Measurements from ENCODE around the gene RBBP8NL. TPM values are rescaled to one million over a fixed set of nuclear protein-coding genes. Genes with fewer than 3 reads are reported as not detected.
A peak's percentile ranks its signal among the peaks of the same experiment; 100 is the strongest.

The RBBP8NL gene
- total and polyA plus RNA-seq, 11 donors, result not detected

- peak overlapping the region in 2 of 12 donors; percentile 96 to 98 for H3K27ac ChIP-seq
- 74 to 77% (median 75%) methylated on average over 18 to 20 of the region's 20 CpGs for WGBS, 4 donors
- intact Hi-C loops (cut with DNase I), result loop anchor here in 8 of 10 donors (5.0 to 10.0 kb wide), 8 partner anchors 41 to 373 kb away; partner anchors contain the start of genes MTG2 (in 2 of the 8), PSMA7 (in 2 of the 8) and SS18L1 (in 2 of the 8)
Measured at GRCh38 chr20:62387933-62388635, 39.3 kb downstream of the RBBP8NL start.

GRCh38 chr20:62387219-62387913, 40.0 kb downstream of the RBBP8NL start:
- Histone ChIP-seq H3K4me3 (peak overlapping the region; percentile 57 to 100 (median 93)), H3K27me3 (no peaks in the 10 kb centered on the region), H3K36me3 (peaks cover 0 to 40% (median 33%) of the 10 kb centered on the region in 9 donors), H3K4me1 (peaks cover 8 to 32% (median 25%) of the 10 kb centered on the region in 12 donors), H3K27ac (peak overlapping the region; percentile 88 to 98 (median 93)), H3K9me3 (no peaks in the 10 kb centered on the region)
- WGBS, 4 donors, result 3 to 4% (median 4%) methylated on average over 44 to 47 of the region's 47 CpGs
- ATAC-seq (peak in 1 of 4 donors; percentile 1), DNase-seq (no peak)
- intact Hi-C loops (cut with DNase I), result loop anchor here in 8 of 10 donors (5.0 to 10.0 kb wide), 8 partner anchors 40 to 373 kb away; partner anchors contain the start of genes MTG2 (in 2 of the 8), PSMA7 (in 2 of the 8) and SS18L1 (in 2 of the 8)
- TF ChIP-seq CTCF (IDR thresholded peaks at IDR 0.05) (peak in 1 of 12 donors; percentile 0), POLR2A (IDR thresholded peaks at IDR 0.05) (no peak)

More at GRCh38 chr20:62387933-62388635, 39.3 kb downstream of the RBBP8NL start:
- H3K4me1 ChIP-seq, result peaks cover 6 to 28% (median 21%) of the 10 kb centered on the region in 12 donors
- ATAC-seq (no peak), DNase-seq (no peak)
- H3K27me3 ChIP-seq, result no peaks in the 10 kb centered on the region
- peaks cover 0 to 42% (median 35%) of the 10 kb centered on the region in 9 donors for H3K36me3 ChIP-seq
- no peaks in the 10 kb centered on the region for H3K9me3 ChIP-seq
- H3K4me3 ChIP-seq, result peak overlapping the region in 10 of 12 donors; percentile 63 to 100 (median 94)
- TF ChIP-seq POLR2A (IDR thresholded peaks at IDR 0.05) (no peak), CTCF (IDR thresholded peaks at IDR 0.05) (no peak)

GRCh38 chr20:62386383-62387218, 40.7 kb downstream of the RBBP8NL start, which contains the start of gene RPS21:
Gene RPS21 (plus strand): TSS chr20:62387103. CDS start chr20:62387339, 236 bp downstream.
- Histone ChIP-seq H3K4me3 (peak within 1 kb of the TSS; percentile 57 to 100 (median 93)), H3K27ac (peak within 1 kb of the TSS; percentile 88 to 98 (median 93)), H3K27me3 (no peaks in the 10 kb centered on the region), H3K4me1 (peaks cover 8 to 37% (median 29%) of the 10 kb centered on the region in 12 donors), H3K9me3 (no peaks in the 10 kb centered on the region), H3K36me3 (peaks cover 0 to 37% (median 32%) of the 10 kb centered on the region in 9 donors)
- intact Hi-C loops (cut with DNase I), result loop anchor here in 8 of 10 donors (5.0 to 10.0 kb wide), 8 partner anchors 39 to 372 kb away; partner anchors contain the start of genes MTG2 (in 2 of the 8), PSMA7 (in 2 of the 8) and SS18L1 (in 2 of the 8)
- TF ChIP-seq CTCF (IDR thresholded peaks at IDR 0.05) (peak in 1 of 12 donors; percentile 20), POLR2A (IDR thresholded peaks at IDR 0.05) (peak in 1 of 2 donors; percentile 86)
- 0 to 2% (median 1%) methylated on average over 16 to 83 of the region's 83 CpGs for WGBS, 4 donors
- peak; percentile 94 to 97 (median 95) for DNase-seq
- ATAC-seq, result peak; percentile 84 to 95 (median 94)
